Right ventricle myocardium inferior (tissue), 1 donor: ENCODE measurements around the gene PRR23E. TPM values are rescaled to one million over a fixed set of nuclear protein-coding genes. Genes with fewer than 3 reads are reported as not detected.

Experiments used
- total RNA-seq: library from RNA; stranded (reverse); fragmentation: NEBNext Ultra II Directional; extraction: Animal tissue kit (Norgen Biotek cat#: 25700); gene quantifications from one replicate; pipeline ENCODE4 v1.2.1, GENCODE V29; 2021
- donor health status: DM: no; HTN: yes; CAD: no; lungs with severe emphysema.

PRR23E gene
- total RNA-seq, 1 donor from 2014 or later: not detected

Other genes with a start within 250 kb of the PRR23E start
- 29.6 TPM for gene PLXNA1, start 210.0 kb upstream of the PRR23E start, total RNA-seq
- gene PRR20G, start 94.9 kb downstream of the PRR23E start, total RNA-seq: not detected